ENCODE data around the gene GPATCH4. TPM values are rescaled to one million over a fixed set of nuclear protein-coding genes. Genes with fewer than 3 reads are reported as not detected.
"Not testable (repeated sequence)": the region's sequence is repeated elsewhere in the genome, so short reads cannot be mapped to it uniquely, and the experiment has no call there.

Gene GPATCH4
- total RNA-seq, 2 donors from 2014 or later, result 47.9 to 135 TPM

GRCh38 chr1:156571919-156572662 lies 29.2 kb downstream of the GPATCH4 start, which contains the start of gene IQGAP3:
IQGAP3 (minus strand) TSS chr1:156572565; CDS start chr1:156572529, 36 bp downstream.
- Mint-ChIP-seq H3K36me3 (no peaks in the 10 kb centered on the region), H3K4me1 (ENCODE audit: low read depth in 2 of 2) (peaks cover 10 to 20% of the 10 kb centered on the region in 2 donors), H3K27me3 (peaks cover 24 to 40% of the 10 kb centered on the region in 2 donors), H3K9me3 (no peaks in the 10 kb centered on the region), H3K27ac (peak within 1 kb of the TSS in 1 of 2 donors; percentile 46), H3K4me3 (peak within 1 kb of the TSS; percentile 92)
- no peak for DNase-seq (ENCODE audit: low spot score)
- peak; percentile 84 for ATAC-seq

- Mint-ChIP-seq H3K4me3 (peak overlapping the region; percentile 92), H3K9me3 (no peaks in the 10 kb centered on the region), H3K27me3 (peaks cover 24 to 40% of the 10 kb centered on the region in 2 donors), H3K36me3 (no peaks in the 10 kb centered on the region), H3K27ac (no peak overlapping the region), H3K4me1 (ENCODE audit: low read depth in 2 of 2) (peaks cover 10 to 20% of the 10 kb centered on the region in 2 donors)
- ATAC-seq (no peak), DNase-seq (ENCODE audit: low spot score) (no peak)
Measured at GRCh38 chr1:156571261-156571852, 29.9 kb downstream of the GPATCH4 start.

GRCh38 chr1:156566436-156566835 lies 34.8 kb downstream of the GPATCH4 start:
- no peak for ATAC-seq
- peaks cover 7 to 8% of the 10 kb centered on the region in 2 donors for H3K27me3 Mint-ChIP-seq
- no peak for DNase-seq (ENCODE audit: low spot score)
- H3K27ac Mint-ChIP-seq, result no peak overlapping the region
- peaks cover 0 to 5% of the 10 kb centered on the region in 2 donors for H3K4me1 Mint-ChIP-seq (ENCODE audit: low read depth in 2 of 2)
- no peak overlapping the region for H3K4me3 Mint-ChIP-seq
- no peaks in the 10 kb centered on the region for H3K9me3 Mint-ChIP-seq
- H3K36me3 Mint-ChIP-seq, result no peaks in the 10 kb centered on the region

- DNase-seq (ENCODE audit: low spot score) (no peak), ATAC-seq (no peak)
- Mint-ChIP-seq H3K27ac (no peak overlapping the region), H3K9me3 (no peaks in the 10 kb centered on the region), H3K4me1 (ENCODE audit: low read depth in 2 of 2) (no peaks in the 10 kb centered on the region), H3K27me3 (no peaks in the 10 kb centered on the region), H3K36me3 (no peaks in the 10 kb centered on the region), H3K4me3 (no peak overlapping the region)
Measured at GRCh38 chr1:156565519-156565918, 35.8 kb downstream of the GPATCH4 start.

- DNase-seq (ENCODE audit: low spot score) (no peak), ATAC-seq (no peak)
- H3K27me3 Mint-ChIP-seq, result no peaks in the 10 kb centered on the region
- H3K4me1 Mint-ChIP-seq (ENCODE audit: low read depth in 2 of 2), result no peaks in the 10 kb centered on the region
- H3K9me3 Mint-ChIP-seq, result no peaks in the 10 kb centered on the region
- H3K27ac Mint-ChIP-seq, result no peak overlapping the region
- no peaks in the 10 kb centered on the region for H3K36me3 Mint-ChIP-seq
- no peak overlapping the region for H3K4me3 Mint-ChIP-seq
Measured at GRCh38 chr1:156560585-156561163, 40.6 kb downstream of the GPATCH4 start.

GRCh38 chr1:156559797-156560385 lies 41.4 kb downstream of the GPATCH4 start:
- Mint-ChIP-seq H3K36me3 (no peaks in the 10 kb centered on the region), H3K9me3 (no peaks in the 10 kb centered on the region), H3K4me1 (ENCODE audit: low read depth in 2 of 2) (no peaks in the 10 kb centered on the region), H3K27me3 (no peaks in the 10 kb centered on the region), H3K27ac (no peak overlapping the region), H3K4me3 (no peak overlapping the region)
- DNase-seq (ENCODE audit: low spot score), result no peak
- no peak for ATAC-seq

GRCh38 chr1:156559086-156559796 lies 42.0 kb downstream of the GPATCH4 start:
- H3K27me3 Mint-ChIP-seq, result no peaks in the 10 kb centered on the region
- H3K27ac Mint-ChIP-seq, result no peak overlapping the region
- DNase-seq (ENCODE audit: low spot score) (no peak), ATAC-seq (no peak)
- H3K36me3 Mint-ChIP-seq, result no peaks in the 10 kb centered on the region
- no peaks in the 10 kb centered on the region for H3K9me3 Mint-ChIP-seq
- H3K4me3 Mint-ChIP-seq, result no peak overlapping the region
- no peaks in the 10 kb centered on the region for H3K4me1 Mint-ChIP-seq (ENCODE audit: low read depth in 2 of 2)

- Mint-ChIP-seq H3K27ac (no peak overlapping the region), H3K4me3 (no peak overlapping the region), H3K36me3 (no peaks in the 10 kb centered on the region), H3K9me3 (no peaks in the 10 kb centered on the region), H3K4me1 (ENCODE audit: low read depth in 2 of 2) (peaks cover 7 to 14% of the 10 kb centered on the region in 2 donors), H3K27me3 (no peaks in the 10 kb centered on the region)
- DNase-seq (ENCODE audit: low spot score), result no peak
- no peak for ATAC-seq
Measured at GRCh38 chr1:156556354-156556753, 44.9 kb downstream of the GPATCH4 start.

- no peak overlapping the region for H3K4me3 Mint-ChIP-seq
- ATAC-seq (no peak), DNase-seq (ENCODE audit: low spot score) (no peak)
- H3K27ac Mint-ChIP-seq, result no peak overlapping the region
- no peaks in the 10 kb centered on the region for H3K36me3 Mint-ChIP-seq
- no peaks in the 10 kb centered on the region for H3K9me3 Mint-ChIP-seq
- H3K4me1 Mint-ChIP-seq (ENCODE audit: low read depth in 2 of 2), result peaks cover 7 to 14% of the 10 kb centered on the region in 2 donors
- no peaks in the 10 kb centered on the region for H3K27me3 Mint-ChIP-seq
Measured at GRCh38 chr1:156555715-156556114, 45.6 kb downstream of the GPATCH4 start.

GRCh38 chr1:156554971-156555370 lies 46.3 kb downstream of the GPATCH4 start:
- Mint-ChIP-seq H3K27me3 (no peaks in the 10 kb centered on the region), H3K9me3 (no peaks in the 10 kb centered on the region), H3K27ac (no peak overlapping the region), H3K4me3 (no peak overlapping the region), H3K4me1 (ENCODE audit: low read depth in 2 of 2) (peaks cover 7 to 14% of the 10 kb centered on the region in 2 donors), H3K36me3 (no peaks in the 10 kb centered on the region)
- DNase-seq (ENCODE audit: low spot score) (no peak), ATAC-seq (no peak)

GRCh38 chr1:156553860-156554485 lies 47.3 kb downstream of the GPATCH4 start:
- no peaks in the 10 kb centered on the region for H3K9me3 Mint-ChIP-seq
- H3K4me3 Mint-ChIP-seq, result no peak overlapping the region
- H3K27me3 Mint-ChIP-seq, result no peaks in the 10 kb centered on the region
- DNase-seq (ENCODE audit: low spot score), result no peak
- ATAC-seq, result no peak
- peaks cover 7 to 14% of the 10 kb centered on the region in 2 donors for H3K4me1 Mint-ChIP-seq (ENCODE audit: low read depth in 2 of 2)
- no peaks in the 10 kb centered on the region for H3K36me3 Mint-ChIP-seq
- H3K27ac Mint-ChIP-seq, result no peak overlapping the region

- not testable (repeated sequence) for DNase-seq (ENCODE audit: low spot score); H3K36me3 Mint-ChIP-seq; H3K27me3 Mint-ChIP-seq; H3K9me3 Mint-ChIP-seq; H3K4me3 Mint-ChIP-seq
- ATAC-seq, result peak; percentile 74 to 79
- Mint-ChIP-seq H3K27ac (peak overlapping the region; percentile 9 to 22), H3K4me1 (ENCODE audit: low read depth in 2 of 2) (peaks cover 7 to 14% of the 10 kb centered on the region in 2 donors)
Measured at GRCh38 chr1:156552937-156553336, 48.3 kb downstream of the GPATCH4 start.

- Mint-ChIP-seq H3K9me3 (no peaks in the 10 kb centered on the region), H3K27ac (peak overlapping the region; percentile 9 to 14), H3K36me3 (no peaks in the 10 kb centered on the region), H3K4me1 (ENCODE audit: low read depth in 2 of 2) (peaks cover 7 to 14% of the 10 kb centered on the region in 2 donors), H3K27me3 (no peaks in the 10 kb centered on the region), H3K4me3 (peak overlapping the region; percentile 4)
- DNase-seq (ENCODE audit: low spot score) (no peak), ATAC-seq (no peak)
Measured at GRCh38 chr1:156552518-156552917, 48.8 kb downstream of the GPATCH4 start.
